Activated T-cell treated with anti-CD3 and anti-CD28 coated beads for 4 hours (primary cell): ENCODE results near the gene ARAF.
"Not testable (repeated sequence)": the region's sequence is repeated elsewhere in the genome, so short reads cannot be mapped to it uniquely, and the experiment has no call there.

Experiments used
- DNase-seq: peaks from one replicate; pipeline ENCODE4 v3.0.0-alpha.2; 2020

Gene ARAF

GRCh38 chrX:47587091-47587891, 26.3 kb downstream of the ARAF start:
- no peak for DNase-seq

GRCh38 chrX:47587906-47588735, 27.1 kb downstream of the ARAF start:
- DNase-seq, result no peak

GRCh38 chrX:47590984-47591383, 30.0 kb downstream of the ARAF start:
- DNase-seq, result no peak

GRCh38 chrX:47593522-47593921, 32.5 kb downstream of the ARAF start:
- DNase-seq, result no peak

GRCh38 chrX:47595716-47596251, 34.8 kb downstream of the ARAF start:
- DNase-seq, result no peak

- DNase-seq, result no peak
Observed at GRCh38 chrX:47596256-47596655, 35.3 kb downstream of the ARAF start.

- DNase-seq, result no peak
Observed at GRCh38 chrX:47597222-47597621, 36.2 kb downstream of the ARAF start.

GRCh38 chrX:47603125-47603524, 42.1 kb downstream of the ARAF start:
- DNase-seq, result not testable (repeated sequence)

GRCh38 chrX:47605024-47605423, 44.0 kb downstream of the ARAF start:
- no peak for DNase-seq

GRCh38 chrX:47607091-47607490, 46.1 kb downstream of the ARAF start:
- no peak for DNase-seq

- no peak for DNase-seq
Observed at GRCh38 chrX:47608130-47608810, 47.3 kb downstream of the ARAF start.

- no peak for DNase-seq
Observed at GRCh38 chrX:47610511-47610910, 49.5 kb downstream of the ARAF start.

GRCh38 chrX:47611489-47611888, 50.5 kb downstream of the ARAF start:
- no peak for DNase-seq

- DNase-seq, result no peak
Observed at GRCh38 chrX:47611926-47612325, 50.9 kb downstream of the ARAF start.

- DNase-seq, result no peak
Observed at GRCh38 chrX:47612418-47612817, 51.4 kb downstream of the ARAF start.

GRCh38 chrX:47613082-47613481, 52.1 kb downstream of the ARAF start:
- DNase-seq, result no peak

- DNase-seq, result no peak
Observed at GRCh38 chrX:47614618-47615017, 53.6 kb downstream of the ARAF start.

- no peak for DNase-seq
Observed at GRCh38 chrX:47618923-47619485, 58.0 kb downstream of the ARAF start.

- peak; percentile 59 for DNase-seq
Observed at GRCh38 chrX:47619486-47620302, 58.7 kb downstream of the ARAF start, which contains the start of gene SYN1. SYN1 (minus strand) TSS chrX:47619857; CDS start chrX:47619728, 129 bp downstream.

GRCh38 chrX:47620303-47620685, 59.3 kb downstream of the ARAF start:
- no peak for DNase-seq
